Astrocyte (in vitro differentiated cells and primary cell): Measurements from ENCODE around the gene AARS1.
"Not testable (repeated sequence)": the region's sequence is repeated elsewhere in the genome, so short reads cannot be mapped to it uniquely, and the experiment has no call there.

Source experiments
- CTCF ChIP-seq: IDR thresholded peaks from 2 replicates; pipeline ENCODE4 v1.5.1; 2011; ENCODE audit warnings: low read depth, mild to moderate bottlenecking, inconsistent platforms, low read length, moderate library complexity; ENCODE audit not compliant: insufficient read depth
- EZH2 ChIP-seq: IDR thresholded peaks from 2 replicates; pipeline ENCODE4 v1.6.1; 2012; ENCODE audit warnings: mild to moderate bottlenecking, low read length, inconsistent platforms; ENCODE audit not compliant: insufficient read depth

DNA sequence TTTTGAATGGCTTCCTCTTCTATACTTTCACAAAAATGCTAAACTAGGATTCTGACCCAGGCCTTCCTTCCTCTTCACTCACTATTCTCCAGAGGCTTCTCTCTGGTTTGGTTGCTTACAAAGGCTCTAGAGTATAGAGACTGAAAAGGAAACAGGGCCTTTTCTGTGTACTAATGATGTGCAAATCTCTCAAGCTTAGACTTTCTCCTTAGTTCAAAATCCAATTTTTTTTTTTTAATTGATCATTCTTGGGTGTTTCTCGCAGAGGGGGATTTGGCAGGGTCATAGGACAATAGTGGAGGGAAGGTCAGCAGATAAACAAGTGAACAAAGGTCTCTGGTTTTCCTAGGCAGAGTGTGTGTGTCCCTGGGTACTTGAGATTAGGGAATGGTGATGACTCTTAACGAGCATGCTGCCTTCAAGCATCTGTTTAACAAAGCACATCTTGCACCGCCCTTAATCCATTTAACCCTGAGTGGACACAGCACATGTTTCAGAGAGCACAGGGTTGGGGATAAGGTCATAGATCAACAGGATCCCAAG lies 65.3 kb downstream of the AARS1 start:
- not testable (repeated sequence) for TF ChIP-seq EZH2, CTCF
